ENCODE results near the gene KIF26A. TPM values are rescaled to one million over a fixed set of nuclear protein-coding genes. Genes with fewer than 3 reads are reported as not detected.

KIF26A gene
- total RNA-seq, 4 donors from 2014 or later, result 0.74 to 7.3 (median 2.4) TPM

GRCh38 chr14:104142946-104143470, 4.6 kb downstream of the KIF26A start:
- no peak for ATAC-seq (ENCODE audit: low FRiP score)
- TF ChIP-seq CTCF (IDR thresholded peaks at IDR 0.05), result no peak
- DNase-seq (ENCODE audit: low spot score), result no peak

- no peak for DNase-seq (ENCODE audit: low spot score)
- no peak for TF ChIP-seq CTCF (IDR thresholded peaks at IDR 0.05)
- ATAC-seq (ENCODE audit: low FRiP score), result no peak
Measured at GRCh38 chr14:104143521-104144452, 5.4 kb downstream of the KIF26A start.

GRCh38 chr14:104144453-104144790, 6.0 kb downstream of the KIF26A start:
- DNase-seq (ENCODE audit: low spot score) (no peak), ATAC-seq (ENCODE audit: low FRiP score) (no peak)
- no peak for TF ChIP-seq CTCF (IDR thresholded peaks at IDR 0.05)

- TF ChIP-seq CTCF (IDR thresholded peaks at IDR 0.05), result no peak
- no peak for DNase-seq (ENCODE audit: low spot score)
- no peak for ATAC-seq (ENCODE audit: low FRiP score)
Measured at GRCh38 chr14:104144911-104145825, 6.8 kb downstream of the KIF26A start.

- no peak for TF ChIP-seq CTCF (IDR thresholded peaks at IDR 0.05)
- ATAC-seq (ENCODE audit: low FRiP score), result no peak
- no peak for DNase-seq (ENCODE audit: low spot score)
Measured at GRCh38 chr14:104145826-104146601, 7.6 kb downstream of the KIF26A start.

GRCh38 chr14:104146651-104147345, 8.4 kb downstream of the KIF26A start:
- DNase-seq (ENCODE audit: low spot score) (no peak), ATAC-seq (ENCODE audit: low FRiP score) (no peak)
- TF ChIP-seq CTCF (IDR thresholded peaks at IDR 0.05), result no peak
